ENCODE measurements around the gene SUSD4. TPM values are rescaled to one million over a fixed set of nuclear protein-coding genes. Genes with fewer than 3 reads are reported as not detected.
"Not testable (repeated sequence)": the region's sequence is repeated elsewhere in the genome, so short reads cannot be mapped to it uniquely, and the experiment has no call there.

The SUSD4 gene
- total RNA-seq, 1 donor from 2014 or later: 18.5 TPM

GRCh38 chr1:223253916-223254315, 110.1 kb downstream of the SUSD4 start:
- Mint-ChIP-seq H3K4me3 (ENCODE audit: unreplicated experiment) (no peak overlapping the region), H3K27ac (ENCODE audit: unreplicated experiment) (no peak overlapping the region), H3K36me3 (ENCODE audit: low read depth, unreplicated experiment) (no peaks in the 10 kb centered on the region), H3K9me3 (ENCODE audit: unreplicated experiment) (no peaks in the 10 kb centered on the region), H3K4me1 (ENCODE audit: unreplicated experiment) (no peaks in the 10 kb centered on the region), H3K27me3 (ENCODE audit: unreplicated experiment) (peaks cover 6% of the 10 kb centered on the region)
- DNase-seq (ENCODE audit: low spot score): no peak
- TF ChIP-seq CTCF (IDR thresholded peaks at IDR 0.05; ENCODE audit: unreplicated experiment): no peak

GRCh38 chr1:223251387-223251786, 112.6 kb downstream of the SUSD4 start:
- not testable (repeated sequence) for H3K27ac Mint-ChIP-seq (ENCODE audit: unreplicated experiment); H3K4me1 Mint-ChIP-seq (ENCODE audit: unreplicated experiment); H3K27me3 Mint-ChIP-seq (ENCODE audit: unreplicated experiment); H3K36me3 Mint-ChIP-seq (ENCODE audit: low read depth, unreplicated experiment); DNase-seq (ENCODE audit: low spot score); H3K9me3 Mint-ChIP-seq (ENCODE audit: unreplicated experiment); H3K4me3 Mint-ChIP-seq (ENCODE audit: unreplicated experiment)

- no peaks in the 10 kb centered on the region for H3K4me1 Mint-ChIP-seq (ENCODE audit: unreplicated experiment)
- H3K27ac Mint-ChIP-seq (ENCODE audit: unreplicated experiment): no peak overlapping the region
- no peak overlapping the region for H3K4me3 Mint-ChIP-seq (ENCODE audit: unreplicated experiment)
- peaks cover 3% of the 10 kb centered on the region for H3K27me3 Mint-ChIP-seq (ENCODE audit: unreplicated experiment)
- peaks cover 4% of the 10 kb centered on the region for H3K36me3 Mint-ChIP-seq (ENCODE audit: low read depth, unreplicated experiment)
- no peak for DNase-seq (ENCODE audit: low spot score)
- no peaks in the 10 kb centered on the region for H3K9me3 Mint-ChIP-seq (ENCODE audit: unreplicated experiment)
- TF ChIP-seq CTCF (IDR thresholded peaks at IDR 0.05; ENCODE audit: unreplicated experiment): no peak
These were observed 113.4 kb downstream of the SUSD4 start for GRCh38 chr1:223250632-223251015.

- Mint-ChIP-seq H3K27ac (ENCODE audit: unreplicated experiment) (no peak overlapping the region), H3K27me3 (ENCODE audit: unreplicated experiment) (peaks cover 6% of the 10 kb centered on the region), H3K36me3 (ENCODE audit: low read depth, unreplicated experiment) (peaks cover 7% of the 10 kb centered on the region), H3K4me3 (ENCODE audit: unreplicated experiment) (no peak overlapping the region), H3K9me3 (ENCODE audit: unreplicated experiment) (no peaks in the 10 kb centered on the region), H3K4me1 (ENCODE audit: unreplicated experiment) (peaks cover 6% of the 10 kb centered on the region)
- DNase-seq (ENCODE audit: low spot score): no peak
- no peak for TF ChIP-seq CTCF (IDR thresholded peaks at IDR 0.05; ENCODE audit: unreplicated experiment)
These were observed 113.9 kb downstream of the SUSD4 start for GRCh38 chr1:223249854-223250631.

- Mint-ChIP-seq H3K4me1 (ENCODE audit: unreplicated experiment) (peaks cover 15% of the 10 kb centered on the region), H3K27ac (ENCODE audit: unreplicated experiment) (no peak overlapping the region), H3K27me3 (ENCODE audit: unreplicated experiment) (peaks cover 6% of the 10 kb centered on the region), H3K36me3 (ENCODE audit: low read depth, unreplicated experiment) (peaks cover 8% of the 10 kb centered on the region), H3K4me3 (ENCODE audit: unreplicated experiment) (no peak overlapping the region), H3K9me3 (ENCODE audit: unreplicated experiment) (no peaks in the 10 kb centered on the region)
- DNase-seq (ENCODE audit: low spot score): no peak
- TF ChIP-seq CTCF (IDR thresholded peaks at IDR 0.05; ENCODE audit: unreplicated experiment): no peak
These were observed 115.2 kb downstream of the SUSD4 start for GRCh38 chr1:223248770-223249140.

Data from endothelial cell (in vitro differentiated cells).